GM21723 (cell line): ENCODE data around the gene CHP1.
"Not testable (repeated sequence)": the region's sequence is repeated elsewhere in the genome, so short reads cannot be mapped to it uniquely, and the experiment has no call there.

ENCODE experiments used
- ATAC-seq: cut with Tn5 transposase; IDR thresholded peaks from one replicate; pipeline ENCODE4 v1.9.1; 2021; ENCODE audit warnings: mild to moderate bottlenecking, moderate library complexity; ENCODE audit not compliant: unreplicated experiment

The CHP1 gene

DNA sequence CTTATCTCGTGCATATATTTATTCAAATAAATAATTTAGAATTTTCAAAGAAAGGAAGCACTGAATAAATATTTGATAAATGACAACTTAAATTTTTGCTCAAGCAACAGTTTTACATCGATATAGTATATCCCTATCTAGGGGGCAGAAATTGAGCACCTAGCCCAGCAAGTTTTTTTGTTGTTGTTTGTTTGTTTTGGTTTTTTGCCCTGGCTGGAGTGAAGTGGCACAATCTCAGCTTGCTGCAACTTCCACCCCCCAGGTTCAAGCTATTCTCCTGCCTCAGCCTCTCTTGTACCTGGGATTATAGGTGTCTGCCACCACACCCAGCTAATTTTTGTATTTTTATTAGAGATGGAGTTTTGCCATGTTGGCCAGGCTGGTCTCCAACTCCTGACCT is 58.9 kb downstream of the CHP1 start:
- ATAC-seq, result no peak

DNA sequence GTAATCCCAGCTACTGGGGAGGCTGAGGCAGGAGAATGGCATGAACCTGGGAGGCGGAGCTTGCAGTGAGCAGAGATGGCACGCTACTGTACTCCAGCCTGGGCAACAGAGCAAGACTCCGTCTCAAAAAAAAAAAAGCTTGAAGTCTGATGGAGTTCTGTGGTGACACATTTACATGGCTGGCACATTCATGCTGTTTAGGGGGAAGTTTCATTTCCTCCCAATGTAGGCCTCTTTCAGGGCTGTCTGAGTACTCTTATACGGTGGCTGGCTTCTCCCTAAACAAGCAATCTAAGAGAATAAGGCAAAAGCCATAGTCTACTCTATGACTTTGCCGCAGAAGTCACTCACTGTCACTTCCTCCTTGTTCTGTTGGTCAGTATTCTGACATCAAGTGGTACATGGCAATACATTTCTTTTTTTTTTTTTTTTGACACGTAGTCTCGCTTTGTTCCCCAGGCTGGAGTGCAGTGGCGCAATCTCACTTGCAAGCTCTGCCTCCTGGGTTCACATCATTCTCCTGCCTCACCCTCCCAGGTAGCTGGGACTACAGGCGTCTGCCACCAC is 60.1 kb downstream of the CHP1 start:
- ATAC-seq, result peak; percentile 72

DNA sequence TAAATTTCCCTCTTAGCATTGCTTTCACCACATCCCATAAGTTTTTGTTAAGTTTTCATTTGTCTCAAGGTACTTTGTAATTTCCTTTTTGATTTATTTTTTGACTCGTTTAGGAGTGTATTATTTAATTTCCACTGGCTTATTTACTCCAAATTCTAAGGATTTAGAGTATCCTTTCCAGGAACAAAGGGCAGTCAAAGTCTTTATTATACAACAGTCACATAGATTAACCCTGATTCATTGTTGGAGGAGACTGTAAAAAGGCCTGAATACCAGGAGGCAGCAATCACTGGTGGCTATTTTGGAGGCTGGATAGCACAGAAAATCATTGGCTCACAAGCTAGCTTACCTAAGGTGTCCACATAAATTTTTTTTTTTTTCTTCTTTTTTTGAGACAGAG is 61.5 kb downstream of the CHP1 start:
- ATAC-seq, result no peak

DNA sequence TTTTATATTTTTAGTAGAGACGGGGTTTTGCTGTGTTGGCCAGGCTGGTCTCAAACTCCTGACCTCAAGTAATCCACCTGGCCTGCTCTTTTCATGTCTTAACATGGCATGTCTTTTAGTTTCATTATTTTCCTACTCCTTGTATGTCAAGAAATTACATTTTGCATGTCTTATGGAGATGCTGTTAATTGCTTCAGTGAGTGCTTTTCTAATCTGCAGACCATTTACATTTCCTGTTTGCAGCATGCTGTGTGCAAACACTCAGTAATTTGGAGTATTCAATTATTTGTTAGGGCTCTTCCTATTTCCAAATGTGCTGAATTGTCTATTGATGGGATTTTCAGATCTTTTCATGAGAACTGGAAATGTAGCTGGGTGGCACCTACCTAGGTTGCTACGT is 70.1 kb downstream of the CHP1 start:
- ATAC-seq, result not testable (repeated sequence)

DNA sequence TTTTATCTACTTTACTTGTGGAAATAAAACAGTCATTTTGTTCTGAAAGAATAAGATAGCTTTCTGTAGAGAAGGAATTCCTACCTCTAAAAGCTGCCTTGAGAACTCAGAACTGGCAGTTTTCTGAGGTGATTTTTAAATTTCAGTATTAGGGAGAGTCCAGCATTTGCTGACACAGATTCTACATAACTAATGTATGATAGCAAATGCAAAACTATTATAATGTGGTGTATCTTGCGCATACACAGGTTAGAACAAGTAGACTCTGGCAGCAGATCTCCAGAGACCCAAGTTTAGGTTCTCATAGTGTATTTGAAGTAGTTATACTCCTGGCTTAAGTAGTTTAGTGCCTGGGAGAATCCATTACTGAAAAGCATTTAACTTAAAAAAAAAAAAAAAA is 70.5 kb downstream of the CHP1 start:
- ATAC-seq, result no peak

DNA sequence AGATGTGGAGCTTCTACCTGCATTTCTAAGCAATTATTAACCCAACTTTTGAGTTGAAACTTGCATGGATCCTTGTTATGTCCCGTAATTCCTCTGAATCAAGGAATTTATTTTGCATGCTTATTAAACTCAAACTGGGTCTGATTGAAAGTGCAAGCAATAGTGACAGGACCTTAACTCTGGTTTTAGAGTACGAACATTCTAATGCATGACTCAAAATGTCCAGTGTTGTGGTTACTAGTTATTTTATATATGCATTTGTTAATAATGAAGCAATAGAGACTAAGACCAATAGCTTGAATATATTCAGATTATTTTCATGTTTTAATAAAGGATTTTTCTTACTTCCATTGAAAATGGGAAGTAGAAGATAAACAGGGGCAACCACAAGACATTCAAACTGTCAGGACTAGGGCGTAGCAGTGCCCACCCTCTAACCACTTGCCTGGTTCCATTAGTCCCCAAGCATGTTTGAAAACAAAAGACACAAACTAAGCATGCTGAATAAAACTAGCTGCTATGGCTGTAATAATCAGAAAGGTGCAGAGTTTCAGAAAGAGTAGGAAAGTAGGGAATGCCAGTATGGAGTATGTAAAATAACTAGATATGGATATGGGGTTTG is 73.2 kb downstream of the CHP1 start:
- no peak for ATAC-seq

DNA sequence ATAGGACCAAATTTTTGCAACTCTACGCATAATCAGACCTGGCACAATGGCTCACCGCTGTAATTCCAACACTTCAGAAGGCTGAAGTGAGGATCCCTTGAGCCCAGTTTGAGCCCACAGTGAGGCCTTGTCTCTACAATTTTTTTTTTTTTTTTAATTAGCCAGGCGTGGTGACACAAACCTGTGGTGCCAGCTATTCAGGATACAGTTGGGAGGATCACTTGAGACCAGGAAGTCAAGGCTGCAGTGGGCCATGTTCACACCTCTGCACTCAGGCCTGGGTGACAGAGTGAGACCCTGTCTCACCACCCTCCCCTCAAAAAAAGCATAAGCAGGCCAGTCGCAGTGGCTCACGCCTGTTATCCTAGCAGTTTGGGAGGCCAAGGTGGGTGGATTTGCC is 76.6 kb downstream of the CHP1 start:
- no peak for ATAC-seq

DNA sequence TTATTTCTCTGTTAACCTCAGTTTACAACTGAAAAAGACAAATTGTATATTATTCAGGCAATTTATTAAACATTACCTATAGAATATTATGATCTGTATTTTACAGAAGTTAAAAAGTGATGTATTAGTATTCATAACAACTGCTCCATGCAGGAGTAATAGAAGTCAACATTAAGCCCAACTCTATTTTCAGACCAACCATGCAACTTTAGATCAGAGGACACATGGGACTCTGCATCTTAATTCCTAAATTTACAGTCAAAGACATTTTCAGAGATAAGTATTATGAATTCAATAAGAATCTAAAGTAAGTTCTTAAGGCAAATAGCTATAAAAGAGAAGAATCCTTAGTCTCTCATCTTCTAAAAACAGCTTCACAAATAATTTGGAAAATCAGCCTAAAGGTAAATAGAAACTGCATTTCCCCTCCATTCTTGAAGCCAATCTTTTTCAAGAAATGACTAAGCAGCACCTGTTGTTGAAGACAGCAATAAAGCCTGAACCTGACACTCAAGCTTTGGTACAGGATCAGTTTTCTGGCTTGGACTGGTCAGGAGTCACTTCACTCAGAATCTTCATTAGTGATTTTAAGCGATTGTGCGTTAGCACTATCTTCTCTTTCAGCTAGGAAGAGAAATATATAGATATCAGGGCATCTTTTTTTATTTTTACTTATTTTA is 78.3 kb downstream of the CHP1 start:
- ATAC-seq, result no peak

DNA sequence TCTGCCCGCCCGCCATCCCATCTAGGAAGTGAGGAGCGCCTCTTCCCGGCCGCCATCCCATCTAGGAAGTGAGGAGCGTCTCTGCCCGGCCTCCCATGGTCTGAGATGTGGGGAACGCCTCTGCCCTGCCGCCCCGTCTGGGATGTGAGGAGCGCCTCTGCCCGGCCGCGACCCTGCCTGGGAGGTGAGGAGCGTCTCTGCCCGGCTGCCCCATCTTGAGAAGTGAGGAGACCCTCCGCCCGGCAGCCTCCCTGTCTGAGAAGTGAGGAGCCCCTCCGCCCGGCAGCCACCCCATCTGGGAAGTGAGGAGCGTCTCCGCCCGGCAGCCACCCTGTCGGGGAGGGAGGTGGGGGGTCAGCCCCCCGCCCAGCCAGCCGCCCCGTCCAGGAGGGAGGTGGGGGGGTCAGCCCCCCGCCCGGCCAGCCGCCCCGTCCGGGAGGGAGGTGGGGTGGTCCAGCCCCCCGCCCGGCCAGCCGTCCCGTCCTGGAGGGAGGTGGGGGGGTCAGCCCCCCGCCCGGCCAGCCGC is 89.8 kb downstream of the CHP1 start:
- not testable (repeated sequence) for ATAC-seq

DNA sequence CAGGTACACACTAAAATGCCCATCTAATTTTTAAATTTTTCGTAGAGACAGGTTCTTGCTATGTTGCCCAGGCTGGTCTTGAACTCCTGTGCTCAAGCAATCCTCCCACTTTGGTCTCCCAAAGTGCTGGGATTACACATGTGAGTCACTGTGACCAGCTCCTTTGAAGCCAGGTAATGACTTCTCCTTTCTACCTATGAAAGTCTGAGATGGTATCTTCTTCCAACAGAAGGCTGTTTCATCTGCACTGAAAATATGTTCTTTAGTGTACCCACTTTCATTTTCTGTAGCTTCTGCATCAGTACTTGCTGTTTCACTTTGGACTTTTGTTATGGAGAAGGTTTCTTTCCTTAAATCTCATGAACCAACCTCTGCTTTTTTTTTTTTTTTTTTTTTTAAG is 92.5 kb downstream of the CHP1 start:
- ATAC-seq, result no peak

DNA sequence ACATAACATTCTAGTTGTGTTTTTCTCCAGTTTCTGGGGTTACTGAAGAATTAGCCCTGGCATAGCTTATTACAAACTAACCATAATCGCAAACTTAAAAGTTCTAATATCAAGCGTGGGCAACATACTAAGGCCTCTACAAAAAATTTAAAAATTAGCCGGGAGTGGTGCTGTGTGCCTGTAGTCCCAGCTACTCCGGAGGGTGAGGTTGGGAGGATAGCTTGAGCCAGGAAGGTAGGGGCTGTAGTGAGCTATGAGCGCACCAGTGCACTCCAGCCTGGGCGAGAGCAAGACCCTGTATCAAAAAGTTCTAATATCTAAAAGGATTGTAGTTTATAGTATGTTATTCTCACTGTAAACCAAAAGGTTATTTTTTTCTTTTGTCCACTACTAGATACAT is 100.2 kb downstream of the CHP1 start:
- no peak for ATAC-seq
